ENCODE results near the gene CHD3.
"Not testable (repeated sequence)": the region's sequence is repeated elsewhere in the genome, so short reads cannot be mapped to it uniquely, and the experiment has no call there.

Gene CHD3

DNA sequence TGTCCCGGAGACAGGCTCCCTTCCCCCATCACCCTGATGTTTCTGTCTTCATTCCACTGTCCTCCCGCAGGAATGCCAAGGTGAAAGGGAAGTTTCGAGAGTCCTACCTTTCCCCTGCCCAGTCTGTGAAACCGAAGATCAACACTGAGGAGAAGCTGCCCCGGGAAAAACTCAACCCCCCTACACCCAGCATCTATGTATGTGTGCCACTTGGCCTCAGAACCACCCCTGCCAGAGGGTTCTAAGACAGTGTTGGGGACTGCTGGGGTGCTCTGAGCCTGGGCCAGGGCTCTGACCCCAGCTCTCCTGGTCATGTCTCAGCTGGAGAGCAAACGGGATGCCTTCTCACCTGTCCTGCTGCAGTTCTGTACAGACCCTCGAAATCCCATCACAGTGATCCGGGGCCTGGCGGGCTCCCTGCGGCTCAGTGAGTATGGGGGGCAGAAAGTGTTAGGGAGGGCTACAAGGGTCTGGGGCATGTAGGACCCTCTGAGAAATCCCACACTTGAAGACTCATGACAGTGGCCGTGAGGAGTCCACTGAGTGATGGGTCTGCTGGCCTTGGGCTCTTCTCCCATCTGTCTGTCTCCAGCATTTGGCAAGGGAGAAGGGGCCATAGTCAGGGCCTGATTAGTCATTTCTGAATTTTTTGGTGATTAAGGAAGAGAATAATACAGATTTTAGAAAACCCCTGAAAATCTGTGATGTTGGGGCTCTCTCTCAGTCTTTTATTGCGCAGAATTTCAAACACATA lies 38.7 kb upstream of the CHD3 start:
- no peak overlapping the region for H3K4me3 ChIP-seq (ENCODE audit: low read depth, low read length)

DNA sequence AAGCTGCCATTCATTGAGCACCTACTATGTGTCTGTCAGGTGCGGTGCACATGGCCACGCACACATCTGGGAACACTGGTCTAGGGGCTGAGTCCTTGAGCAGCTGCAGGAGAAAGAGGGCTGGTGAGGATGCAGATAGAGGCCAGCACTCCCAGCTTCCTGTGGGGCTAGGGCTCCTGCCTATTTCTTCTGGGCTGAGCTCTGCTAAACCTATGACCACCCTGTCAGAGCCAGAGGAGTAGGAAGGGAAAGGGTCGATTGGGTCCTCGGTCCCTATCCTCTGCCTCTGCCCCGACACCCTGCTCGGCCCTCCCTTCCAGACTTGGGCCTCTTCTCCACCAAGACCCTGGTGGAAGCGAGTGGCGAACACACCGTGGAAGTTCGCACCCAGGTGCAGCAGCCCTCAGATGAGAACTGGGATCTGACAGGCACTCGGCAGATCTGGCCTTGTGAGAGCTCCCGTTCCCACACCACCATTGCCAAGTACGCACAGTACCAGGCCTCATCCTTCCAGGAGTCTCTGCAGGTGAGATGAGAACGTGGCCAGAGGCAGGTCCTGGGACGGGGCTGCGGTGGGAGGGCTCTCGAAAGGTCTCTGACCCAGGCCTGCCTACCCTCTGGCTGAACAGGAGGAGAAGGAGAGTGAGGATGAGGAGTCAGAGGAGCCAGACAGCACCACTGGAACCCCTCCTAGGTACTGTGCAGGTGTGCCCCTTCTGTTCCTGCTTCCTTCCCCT lies 37.7 kb upstream of the CHD3 start:
- H3K4me3 ChIP-seq (ENCODE audit: low read depth, low read length) = peak overlapping the region; percentile 74

DNA sequence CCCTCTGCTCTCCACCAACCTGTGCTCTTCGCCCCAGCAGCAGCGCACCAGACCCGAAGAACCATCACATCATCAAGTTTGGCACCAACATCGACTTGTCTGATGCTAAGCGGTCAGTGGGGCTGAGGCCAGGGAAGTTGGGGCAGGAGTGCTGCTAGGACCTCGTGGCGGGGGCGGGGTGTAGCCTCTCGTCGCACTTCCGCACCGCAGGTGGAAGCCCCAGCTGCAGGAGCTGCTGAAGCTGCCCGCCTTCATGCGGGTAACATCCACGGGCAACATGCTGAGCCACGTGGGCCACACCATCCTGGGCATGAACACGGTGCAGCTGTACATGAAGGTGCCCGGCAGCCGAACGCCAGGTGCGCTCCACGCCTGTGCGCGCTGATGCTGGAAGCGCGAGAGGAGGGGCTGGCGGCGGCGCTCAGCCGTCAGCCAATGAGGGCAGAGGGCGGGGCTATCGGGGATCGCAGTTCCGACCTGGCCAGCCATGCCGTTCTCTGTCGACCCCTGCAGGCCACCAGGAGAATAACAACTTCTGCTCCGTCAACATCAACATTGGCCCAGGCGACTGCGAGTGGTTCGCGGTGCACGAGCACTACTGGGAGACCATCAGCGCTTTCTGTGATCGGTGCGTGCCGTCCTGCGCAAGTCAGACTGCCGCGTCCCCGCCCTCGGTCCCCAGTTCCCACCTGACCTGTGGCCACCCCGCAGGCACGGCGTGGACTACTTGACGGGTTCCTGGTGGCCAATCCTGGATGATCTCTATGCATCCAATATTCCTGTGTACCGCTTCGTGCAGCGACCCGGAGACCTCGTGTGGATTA lies 36.9 kb upstream of the CHD3 start:
- H3K4me3 ChIP-seq (ENCODE audit: low read depth, low read length) = peak overlapping the region; percentile 74

GRCh38 chr17:7852262-7852670 lies 36.3 kb upstream of the CHD3 start:
- H3K4me3 ChIP-seq (ENCODE audit: low read depth, low read length) = no peak overlapping the region

DNA sequence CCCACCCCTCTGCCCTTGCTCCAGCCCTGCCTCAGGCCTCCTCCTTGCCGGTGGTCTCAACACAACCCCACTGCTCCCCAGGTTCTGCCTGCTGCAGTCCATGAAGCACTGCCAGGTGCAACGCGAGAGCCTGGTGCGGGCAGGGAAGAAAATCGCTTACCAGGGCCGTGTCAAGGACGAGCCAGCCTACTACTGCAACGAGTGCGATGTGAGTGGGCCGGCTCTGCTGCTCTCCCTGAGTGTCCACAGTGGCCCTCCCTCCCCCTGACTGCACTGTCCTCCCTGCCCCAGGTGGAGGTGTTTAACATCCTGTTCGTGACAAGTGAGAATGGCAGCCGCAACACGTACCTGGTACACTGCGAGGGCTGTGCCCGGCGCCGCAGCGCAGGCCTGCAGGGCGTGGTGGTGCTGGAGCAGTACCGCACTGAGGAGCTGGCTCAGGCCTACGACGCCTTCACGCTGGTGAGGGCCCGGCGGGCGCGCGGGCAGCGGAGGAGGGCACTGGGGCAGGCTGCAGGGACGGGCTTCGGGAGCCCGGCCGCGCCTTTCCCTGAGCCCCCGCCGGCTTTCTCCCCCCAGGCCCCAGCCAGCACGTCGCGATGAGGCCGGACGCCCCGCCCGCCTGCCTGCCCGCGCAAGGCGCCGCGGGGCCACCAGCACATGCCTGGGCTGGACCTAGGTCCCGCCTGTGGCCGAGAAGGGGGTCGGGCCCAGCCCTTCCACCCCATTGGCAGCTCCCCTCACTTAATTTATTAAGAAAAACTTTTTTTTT lies 35.5 kb upstream of the CHD3 start:
- no peak overlapping the region for H3K4me3 ChIP-seq (ENCODE audit: low read depth, low read length)

GRCh38 chr17:7853691-7854038 lies 34.9 kb upstream of the CHD3 start:
- no peak overlapping the region for H3K4me3 ChIP-seq (ENCODE audit: low read depth, low read length)

GRCh38 chr17:7854078-7854777 lies 34.4 kb upstream of the CHD3 start:
- no peak overlapping the region for H3K4me3 ChIP-seq (ENCODE audit: low read depth, low read length)

DNA sequence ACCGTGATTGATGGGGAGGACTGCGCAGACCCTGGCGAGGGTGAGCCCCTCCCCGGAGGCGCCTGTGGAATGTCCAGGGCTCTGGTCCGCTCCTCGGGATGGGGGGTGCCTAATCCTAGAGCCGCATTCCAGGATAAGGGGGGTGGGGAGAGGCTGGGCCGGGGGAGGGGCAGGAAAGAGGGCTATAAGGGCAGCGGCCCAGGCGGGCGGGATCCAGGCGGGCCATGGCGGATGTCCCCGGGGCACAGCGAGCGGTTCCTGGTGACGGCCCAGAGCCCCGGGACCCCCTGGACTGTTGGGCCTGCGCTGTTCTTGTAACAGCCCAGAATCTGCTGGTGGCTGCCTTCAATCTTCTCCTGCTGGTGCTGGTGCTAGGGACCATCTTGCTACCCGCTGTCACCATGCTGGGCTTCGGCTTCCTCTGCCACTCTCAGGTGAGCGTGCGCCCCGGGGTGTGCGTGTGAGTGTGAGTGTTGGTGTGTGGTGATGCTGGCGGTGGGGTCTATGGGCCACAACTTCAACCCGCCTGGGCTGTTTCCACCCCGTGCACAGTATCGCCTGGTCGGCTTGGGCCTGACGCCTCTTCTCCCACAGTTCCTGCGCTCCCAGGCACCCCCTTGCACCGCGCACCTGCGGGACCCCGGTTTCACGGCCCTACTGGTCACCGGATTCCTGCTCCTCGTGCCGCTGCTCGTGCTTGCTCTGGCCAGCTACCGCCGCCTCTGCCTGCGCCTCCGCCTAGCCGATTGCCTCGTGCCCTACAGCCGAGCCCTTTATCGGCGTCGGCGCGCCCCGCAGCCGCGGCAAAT lies 33.5 kb upstream of the CHD3 start, which contains the start of gene TMEM88:
TMEM88 (plus strand) TSS at position 216 of the 809 bp plus-strand sequence; CDS start at position 225, 9 bp downstream.
- no peak within 1 kb of the TSS for H3K4me3 ChIP-seq (ENCODE audit: low read depth, low read length)

DNA sequence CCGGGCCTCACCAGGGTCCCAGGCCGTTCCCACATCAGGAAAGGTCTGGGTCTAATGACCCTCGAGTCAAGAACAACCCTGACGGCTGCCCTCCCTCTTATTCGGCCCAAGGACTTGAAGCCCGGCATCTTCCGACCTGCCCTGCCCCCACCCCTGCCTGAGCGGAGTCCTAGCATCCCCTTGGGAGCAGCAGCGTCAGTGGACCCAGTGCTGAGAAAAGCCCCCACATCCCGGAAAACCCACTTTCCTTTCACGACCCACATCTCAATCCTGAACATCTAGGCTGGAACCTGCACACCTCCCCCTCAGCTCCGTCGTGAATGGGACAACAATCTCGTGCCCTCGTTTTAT lies 33.0 kb upstream of the CHD3 start:
- no peak overlapping the region for H3K4me3 ChIP-seq (ENCODE audit: low read depth, low read length)

GRCh38 chr17:7856011-7856810 lies 32.4 kb upstream of the CHD3 start:
- peak overlapping the region; percentile 90 for H3K4me3 ChIP-seq (ENCODE audit: low read depth, low read length)

GRCh38 chr17:7856811-7857712 lies 31.5 kb upstream of the CHD3 start, which contains the start of gene NAA38:
TSS of gene NAA38 (minus strand) at chr17:7857559. CDS start at chr17:7857463, 96 bp downstream.
- peak within 1 kb of the TSS; percentile 90 for H3K4me3 ChIP-seq (ENCODE audit: low read depth, low read length)

- peak within 1 kb of the TSS; percentile 90 for H3K4me3 ChIP-seq (ENCODE audit: low read depth, low read length)
These were observed 30.7 kb upstream of the CHD3 start, which contains the start of gene CYB5D1 for GRCh38 chr17:7857713-7858521. TSS of gene CYB5D1 (plus strand) at chr17:7858003. CDS start at chr17:7858135, 132 bp downstream.

DNA sequence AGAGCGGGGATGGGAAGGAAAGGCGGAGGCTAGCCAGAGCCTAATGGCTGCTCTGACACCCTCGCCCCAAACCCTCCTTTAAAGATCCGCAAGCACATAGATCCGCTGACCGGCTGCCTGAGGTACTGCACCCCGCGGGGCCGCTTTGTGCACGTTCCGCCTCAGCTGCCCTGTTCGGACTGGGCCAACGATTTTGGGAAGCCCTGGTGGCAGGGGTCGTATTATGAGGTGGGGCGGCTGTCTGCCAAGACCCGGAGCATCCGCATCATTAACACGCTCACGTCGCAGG lies 30.1 kb upstream of the CHD3 start:
- peak overlapping the region; percentile 90 for H3K4me3 ChIP-seq (ENCODE audit: low read depth, low read length)

DNA sequence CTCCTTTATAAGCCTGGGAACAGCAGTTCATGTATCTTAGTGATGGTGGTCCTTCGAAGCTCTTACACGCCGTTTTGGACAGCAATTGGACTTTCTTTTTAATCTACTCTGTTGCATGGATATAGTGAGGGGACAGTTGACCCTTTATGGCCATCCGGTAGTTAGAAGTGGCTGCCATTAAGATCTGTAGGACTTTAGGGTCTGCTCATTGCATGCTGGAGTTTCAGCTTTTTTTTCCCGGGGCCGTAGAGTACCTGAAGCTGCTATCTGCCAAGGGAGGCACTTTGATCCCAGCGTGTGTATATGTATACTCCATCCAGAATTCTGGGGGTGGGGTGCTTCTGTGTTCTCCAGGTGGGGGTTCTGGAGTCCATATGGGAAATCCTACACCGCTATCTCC lies 29.6 kb upstream of the CHD3 start:
- peak overlapping the region; percentile 90 for H3K4me3 ChIP-seq (ENCODE audit: low read depth, low read length)

DNA sequence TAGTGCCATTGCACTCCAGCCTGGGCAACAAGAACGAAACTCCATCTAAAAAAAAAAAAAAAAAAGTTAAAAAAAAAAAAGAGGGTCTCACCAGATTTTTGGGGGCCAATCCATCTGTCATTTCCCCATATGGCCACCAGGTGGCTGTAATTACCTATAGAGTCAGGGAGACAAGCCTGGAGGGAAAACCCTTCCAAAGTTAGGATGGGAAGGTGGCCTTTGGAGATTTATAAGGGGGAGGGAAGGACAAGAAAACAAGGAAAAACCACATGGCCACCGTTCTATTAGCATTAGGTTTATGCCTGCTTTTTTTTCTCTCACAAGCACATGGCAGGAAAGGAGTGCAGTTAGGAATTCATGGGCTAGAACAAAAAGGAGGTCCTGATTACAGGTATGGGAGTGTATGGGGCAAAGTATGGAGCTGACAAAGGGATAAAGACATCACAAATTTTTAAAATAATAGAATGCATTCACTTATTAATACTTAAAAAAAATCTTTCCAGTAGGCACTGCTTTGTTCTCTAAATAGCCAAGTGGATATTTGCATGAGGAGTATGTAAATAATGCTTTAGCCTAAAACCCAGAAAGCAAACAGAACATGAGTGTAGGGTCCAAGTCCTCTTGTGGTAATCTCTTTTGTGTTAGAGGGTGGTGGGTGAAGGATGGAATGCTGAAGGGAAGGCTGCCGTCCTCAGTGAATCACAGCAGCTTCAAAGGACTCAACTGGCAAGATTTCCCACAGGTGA lies 25.7 kb upstream of the CHD3 start:
- H3K4me3 ChIP-seq (ENCODE audit: low read depth, low read length) = no peak overlapping the region

DNA sequence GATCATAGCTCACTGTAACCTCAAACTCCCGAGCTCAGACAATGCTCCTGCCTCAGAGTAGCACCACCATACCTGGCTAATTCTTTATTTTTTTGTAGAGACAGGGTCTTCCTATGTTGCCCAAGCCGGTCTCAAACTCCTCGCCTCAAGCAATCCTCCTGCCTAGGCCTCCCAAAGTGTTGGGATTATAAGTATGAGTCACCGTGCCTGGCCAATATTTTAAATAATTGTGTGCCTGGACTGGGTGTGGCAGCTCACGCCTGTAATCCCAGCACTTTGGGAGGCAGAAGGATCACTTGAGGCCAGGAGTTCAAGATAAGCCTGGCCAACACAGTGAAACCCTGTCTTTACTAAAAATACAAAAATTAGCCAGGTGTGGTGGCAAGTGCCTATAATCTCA lies 24.2 kb upstream of the CHD3 start:
- not testable (repeated sequence) for H3K4me3 ChIP-seq (ENCODE audit: low read depth, low read length)
